Mesendoderm (in vitro differentiated cells): Measurements from ENCODE around the gene HRH2.
A peak's percentile ranks its signal among the peaks of the same experiment; 100 is the strongest.

ENCODE experiments used
- DNase-seq: peaks from one replicate; pipeline ENCODE4 v3.0.0; 2013
- H2AK5ac ChIP-seq: 2 replicates; pipeline ENCODE4 v1.6.1; 2013; ENCODE audit warnings: low read length, inconsistent platforms
- H2BK120ac ChIP-seq: 2 replicates; pipeline ENCODE4 v1.6.1; 2013; ENCODE audit warnings: low read depth, mild to moderate bottlenecking, low read length, moderate library complexity, mixed read lengths
- H2BK15ac ChIP-seq: replicated peaks from 2 replicates; pipeline ENCODE4 v1.6.1; 2013; ENCODE audit warnings: low read depth, mild to moderate bottlenecking, moderate library complexity
- H2BK5ac ChIP-seq: 2 replicates; pipeline ENCODE4 v1.6.1; 2013; ENCODE audit warnings: low read length, inconsistent platforms
- H3K18ac ChIP-seq: 2 replicates; pipeline ENCODE4 v1.6.1; 2013; ENCODE audit warnings: mild to moderate bottlenecking, low read length, mixed read lengths
- H3K23ac ChIP-seq: one replicate; pipeline ENCODE4 v1.6.1; 2013; ENCODE audit warnings: low read length
- H3K27ac ChIP-seq: 2 replicates; pipeline ENCODE4 v1.5.1; 2013; ENCODE audit warnings: low read depth, mild to moderate bottlenecking, inconsistent platforms, low read length, moderate library complexity
- H3K27me3 ChIP-seq: 2 replicates; pipeline ENCODE4 v1.6.1; 2013; ENCODE audit warnings: low read length, control low read depth, mild to moderate bottlenecking, inconsistent platforms; ENCODE audit not compliant: insufficient read depth, poor library complexity
- H3K36me3 ChIP-seq: 2 replicates; pipeline ENCODE4 v1.6.1; 2013; ENCODE audit warnings: low read length, inconsistent platforms; ENCODE audit not compliant: control insufficient read depth, insufficient read depth
- H3K4ac ChIP-seq: one replicate; pipeline ENCODE4 v1.6.1; 2013; ENCODE audit warnings: low read depth, mild to moderate bottlenecking, low read length, moderate library complexity
- H3K4me1 ChIP-seq: 2 replicates; pipeline ENCODE4 v1.6.1; 2013; ENCODE audit warnings: low read depth, low read length, inconsistent platforms; ENCODE audit not compliant: control insufficient read depth
- H3K4me2 ChIP-seq: 2 replicates; pipeline ENCODE4 v1.6.1; 2013; ENCODE audit warnings: low read length
- H3K4me3 ChIP-seq: 2 replicates; pipeline ENCODE4 v1.5.1; 2013; ENCODE audit warnings: mild to moderate bottlenecking, low read length
- H3K56ac ChIP-seq: one replicate; pipeline ENCODE4 v1.6.1; 2013; ENCODE audit warnings: low read length
- H3K79me1 ChIP-seq: 2 replicates; pipeline ENCODE4 v1.6.1; 2013; ENCODE audit warnings: low read length, inconsistent platforms
- H3K79me2 ChIP-seq: 2 replicates; pipeline ENCODE4 v1.6.1; 2013; ENCODE audit warnings: mild to moderate bottlenecking, low read length; ENCODE audit not compliant: control insufficient read depth, insufficient read depth
- H3K9ac ChIP-seq: 2 replicates; pipeline ENCODE4 v1.6.1; 2013; ENCODE audit warnings: low read length, inconsistent platforms
- H4K5ac ChIP-seq: one replicate; pipeline ENCODE4 v1.6.1; 2013; ENCODE audit warnings: low read length
- H4K8ac ChIP-seq: one replicate; pipeline ENCODE4 v1.6.1; 2013; ENCODE audit warnings: low read depth, mild to moderate bottlenecking, control low read depth, low read length, moderate library complexity
- WGBS: extraction: QIAGEN DNeasy Blood & Tissue Kit; methylation state at CpG from one replicate; pipeline ENCODE4 v1.1.7; 2013; ENCODE audit warnings: low lambda C conversion rate, missing lambda C conversion rate; ENCODE audit not compliant: insufficient coverage; ENCODE audit errors: extremely low coverage; 5-methylcytosine and 5-hydroxymethylcytosine counted together

The HRH2 gene

DNA sequence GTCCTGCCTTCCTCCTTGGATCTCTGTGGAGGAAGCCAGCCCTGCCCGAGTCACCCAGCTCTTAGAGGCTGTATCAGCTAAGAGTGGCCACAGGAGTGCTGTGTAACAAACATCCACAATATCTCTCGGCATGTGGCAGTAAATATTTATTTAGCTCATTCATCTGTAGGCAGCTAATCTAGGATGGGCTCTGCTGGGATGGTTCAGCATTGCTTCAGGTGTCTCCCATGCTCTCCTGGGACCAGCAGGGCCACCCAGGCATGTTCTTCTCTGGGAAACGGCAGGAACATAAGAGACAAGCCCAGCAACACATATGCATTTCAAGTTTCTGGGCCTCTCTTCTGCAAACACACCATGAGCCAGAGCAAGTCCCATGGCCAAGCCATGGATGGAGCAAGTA lies 56.1 kb downstream of the HRH2 start:
- Histone ChIP-seq H3K79me2 (no peaks in the 10 kb centered on the region), H2AK5ac (no peak overlapping the region), H3K27me3 (no peaks in the 10 kb centered on the region), H2BK15ac (no peak overlapping the region), H3K27ac (no peak overlapping the region), H3K4me3 (no peak overlapping the region), H3K56ac (no peak overlapping the region), H3K23ac (no peak overlapping the region), H3K9ac (no peak overlapping the region), H3K36me3 (no peaks in the 10 kb centered on the region), H2BK120ac (no peak overlapping the region), H3K4me1 (no peaks in the 10 kb centered on the region), H2BK5ac (no peak overlapping the region), H3K4ac (no peak overlapping the region), H4K8ac (no peak overlapping the region), H3K18ac (no peak overlapping the region), H3K4me2 (no peak overlapping the region), H4K5ac (no peak overlapping the region), H3K79me1 (no peaks in the 10 kb centered on the region)
- no peak for DNase-seq
- WGBS = no CpG with 5 or more reads among the region's 3 CpGs

DNA sequence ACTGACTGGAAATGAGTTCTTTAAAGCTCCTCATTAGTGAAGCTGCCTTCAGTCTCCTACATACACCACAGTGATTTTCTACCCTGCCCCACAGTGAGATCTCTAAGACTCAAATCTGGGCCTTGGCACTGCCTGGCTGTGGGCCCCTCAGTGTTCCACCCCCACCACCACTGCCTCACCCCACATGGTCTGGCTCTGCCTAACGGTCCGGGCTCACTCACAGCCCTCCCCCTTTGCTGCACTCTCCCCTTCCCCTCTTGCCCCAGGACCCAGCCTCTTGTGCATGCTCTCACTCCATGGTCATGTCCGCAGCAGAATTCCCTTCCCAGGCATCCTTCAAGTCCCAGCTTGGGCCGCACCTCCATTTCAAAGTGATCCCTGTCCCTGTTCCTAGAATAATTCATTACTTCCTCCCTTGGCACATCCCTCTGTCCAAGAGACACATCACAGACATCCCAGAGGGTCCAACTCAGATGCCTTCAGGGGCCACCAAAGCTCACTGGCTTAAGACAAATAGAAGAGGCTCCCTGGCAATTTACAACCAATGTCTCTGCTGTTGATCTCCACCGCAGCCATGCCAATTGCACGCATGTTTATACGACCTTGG lies 56.7 kb downstream of the HRH2 start:
- Histone ChIP-seq H3K23ac (no peak overlapping the region), H3K9ac (no peak overlapping the region), H3K56ac (no peak overlapping the region), H4K5ac (no peak overlapping the region), H2BK15ac (no peak overlapping the region), H3K79me2 (no peaks in the 10 kb centered on the region), H2BK120ac (no peak overlapping the region), H3K4me2 (no peak overlapping the region), H3K27me3 (no peaks in the 10 kb centered on the region), H3K79me1 (no peaks in the 10 kb centered on the region), H4K8ac (no peak overlapping the region), H3K4me1 (no peaks in the 10 kb centered on the region), H3K4ac (no peak overlapping the region), H3K4me3 (no peak overlapping the region), H3K36me3 (no peaks in the 10 kb centered on the region), H2AK5ac (no peak overlapping the region), H3K27ac (no peak overlapping the region), H2BK5ac (no peak overlapping the region), H3K18ac (no peak overlapping the region)
- no peak for DNase-seq
- no CpG with 5 or more reads among the region's 7 CpGs for WGBS

DNA sequence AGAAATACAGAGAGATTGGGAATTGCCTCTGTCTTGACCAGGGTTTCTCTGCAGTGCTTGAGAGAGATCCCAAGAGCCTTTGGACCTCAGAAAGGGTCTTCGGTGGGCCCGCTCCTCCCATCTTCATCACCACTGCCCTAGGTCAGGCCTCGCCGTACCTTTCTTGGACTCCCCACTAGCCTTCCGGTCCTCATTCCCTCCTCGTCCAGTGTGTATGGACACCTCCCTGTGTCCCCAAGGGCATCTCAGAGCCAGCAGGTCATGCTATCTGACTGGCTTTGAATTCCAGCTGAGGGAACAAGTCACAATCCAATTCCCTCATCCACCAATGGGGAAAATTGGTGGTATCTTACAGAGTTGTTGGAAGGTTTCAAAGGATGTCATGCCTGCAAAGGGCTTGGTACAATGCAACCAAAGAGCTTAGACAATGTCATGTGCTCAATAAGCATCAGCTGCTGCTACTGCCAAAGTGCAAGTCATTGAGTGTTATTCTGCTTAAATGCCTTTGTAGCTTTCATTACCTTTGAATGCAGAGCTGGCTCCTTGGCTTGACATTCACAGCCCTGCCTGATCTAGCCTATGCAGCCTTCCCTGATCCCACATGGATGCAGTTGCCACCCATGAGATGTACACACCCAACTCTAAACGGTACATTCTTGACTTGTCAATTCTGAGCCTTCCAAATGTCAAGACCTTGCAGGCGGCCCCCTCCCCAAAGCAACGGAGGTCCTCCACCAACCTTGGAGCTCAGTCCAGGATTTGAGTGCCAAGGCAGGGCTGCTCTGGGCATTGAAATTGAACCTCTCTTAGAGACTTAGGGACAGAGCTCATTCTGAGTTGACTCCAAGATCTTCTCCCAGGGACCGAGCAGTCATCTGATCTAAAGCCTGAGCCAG lies 58.0 kb downstream of the HRH2 start:
- Histone ChIP-seq H3K27ac (no peak overlapping the region), H2AK5ac (no peak overlapping the region), H2BK5ac (no peak overlapping the region), H3K9ac (no peak overlapping the region), H3K27me3 (no peaks in the 10 kb centered on the region), H3K4me3 (no peak overlapping the region), H3K18ac (no peak overlapping the region), H3K4me2 (no peak overlapping the region), H3K23ac (no peak overlapping the region), H3K79me2 (no peaks in the 10 kb centered on the region), H3K4ac (no peak overlapping the region), H4K8ac (no peak overlapping the region), H2BK120ac (no peak overlapping the region), H2BK15ac (no peak overlapping the region), H3K56ac (no peak overlapping the region), H3K79me1 (no peaks in the 10 kb centered on the region), H3K4me1 (no peaks in the 10 kb centered on the region), H4K5ac (no peak overlapping the region), H3K36me3 (no peaks in the 10 kb centered on the region)
- WGBS = no CpG with 5 or more reads among the region's 10 CpGs
- no peak for DNase-seq

DNA sequence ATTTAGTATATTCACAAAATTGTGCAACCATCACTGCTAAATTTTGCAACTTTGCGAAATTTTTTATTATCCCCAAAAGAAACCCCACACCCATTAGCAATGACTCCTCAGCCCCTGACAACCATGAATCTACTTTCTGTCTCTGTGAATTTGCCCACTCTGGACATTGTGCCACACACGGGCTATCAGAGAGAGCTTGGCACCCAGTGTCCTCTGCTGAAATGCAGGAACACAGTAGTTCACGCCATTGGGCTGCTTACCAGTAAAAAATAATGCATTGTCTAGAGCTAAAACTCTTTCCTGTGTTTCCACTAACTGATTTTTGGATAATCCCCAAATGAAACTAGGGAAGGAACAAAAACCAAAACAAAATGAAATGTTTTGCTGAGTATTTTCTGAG lies 60.0 kb downstream of the HRH2 start:
- Histone ChIP-seq H3K27ac (no peak overlapping the region), H3K4me3 (no peak overlapping the region), H3K56ac (no peak overlapping the region), H3K27me3 (no peaks in the 10 kb centered on the region), H3K4ac (no peak overlapping the region), H2AK5ac (no peak overlapping the region), H4K8ac (no peak overlapping the region), H3K36me3 (no peaks in the 10 kb centered on the region), H3K9ac (no peak overlapping the region), H3K79me2 (no peaks in the 10 kb centered on the region), H2BK120ac (no peak overlapping the region), H3K79me1 (no peaks in the 10 kb centered on the region), H3K4me1 (no peaks in the 10 kb centered on the region), H3K4me2 (no peak overlapping the region), H2BK5ac (no peak overlapping the region), H3K18ac (no peak overlapping the region), H3K23ac (no peak overlapping the region), H2BK15ac (no peak overlapping the region), H4K5ac (no peak overlapping the region)
- DNase-seq = no peak
- no CpG with 5 or more reads among the region's 3 CpGs for WGBS

GRCh38 chr5:175718401-175719108 lies 60.7 kb downstream of the HRH2 start:
- Histone ChIP-seq H3K56ac (no peak overlapping the region), H4K5ac (no peak overlapping the region), H3K4me1 (no peaks in the 10 kb centered on the region), H3K4me3 (no peak overlapping the region), H3K18ac (no peak overlapping the region), H3K9ac (no peak overlapping the region), H2BK15ac (no peak overlapping the region), H3K4ac (no peak overlapping the region), H3K23ac (no peak overlapping the region), H3K27me3 (no peaks in the 10 kb centered on the region), H2BK120ac (no peak overlapping the region), H3K27ac (no peak overlapping the region), H3K79me1 (no peaks in the 10 kb centered on the region), H3K4me2 (no peak overlapping the region), H3K79me2 (no peaks in the 10 kb centered on the region), H3K36me3 (no peaks in the 10 kb centered on the region), H4K8ac (no peak overlapping the region), H2AK5ac (no peak overlapping the region), H2BK5ac (no peak overlapping the region)
- no CpG with 5 or more reads among the region's 8 CpGs for WGBS
- DNase-seq = peak; percentile 45
